SK-N-SH treated with all-trans-retinoic acid at 6 μM for 48 hours (cell line): ENCODE data around the gene TRIOBP.

Experiments
- OSR1 ChIP-seq: fragments of 250-450 bp; sonication (Bioruptor Pico); IDR thresholded peaks from 2 replicates; pipeline ENCODE4 v1.8.0; 2022; ENCODE audit warnings: moderate library complexity, mild to moderate bottlenecking, inconsistent platforms
- PATZ1 ChIP-seq: fragments of 250-450 bp; sonication (Bioruptor Pico); IDR thresholded peaks from 2 replicates; pipeline ENCODE4 v1.8.0; 2020; ENCODE audit warnings: mild to moderate bottlenecking, moderate library complexity, borderline replicate concordance
- PPARA ChIP-seq: fragments of 250-450 bp; sonication (Bioruptor Pico); IDR thresholded peaks from 2 replicates; pipeline ENCODE4 v1.5.0; 2020; ENCODE audit warnings: mild to moderate bottlenecking, borderline replicate concordance
- TSHZ2 ChIP-seq: fragments of 250-450 bp; sonication (Bioruptor Pico); IDR thresholded peaks from 2 replicates; pipeline ENCODE4 v1.5.0; 2020; ENCODE audit warnings: mild to moderate bottlenecking, moderate library complexity
- ZFP3 ChIP-seq: fragments of 250-450 bp; sonication (Bioruptor Pico); IDR thresholded peaks from 2 replicates; pipeline ENCODE4 v1.5.0; 2020; ENCODE audit warnings: mild to moderate bottlenecking, moderate library complexity
- ZNF70 ChIP-seq: fragments of 450-650 bp; formaldehyde crosslinking; IDR thresholded peaks from 2 replicates; pipeline ENCODE4 v1.5.0; 2020; ENCODE audit warnings: mild to moderate bottlenecking, moderate library complexity

- TF ChIP-seq ZFP3 (CRISPR knock-in tag) (no peak), PATZ1 (CRISPR knock-in tag) (no peak), OSR1 (CRISPR knock-in tag) (no peak), PPARA (CRISPR knock-in tag) (no peak), TSHZ2 (CRISPR knock-in tag) (no peak), ZNF70 (CRISPR knock-in tag) (no peak)
These were observed 97.5 kb downstream of the TRIOBP start for GRCh38 chr22:37794376-37794775.
